Activated naive CD4-positive, alpha-beta T cell treated with anti-CD3 and anti-CD28 coated beads, Interleukin-2, amount 50 U/mL, for 24 hours (primary cell): Measurements from ENCODE around the gene CYB5R3.

Source experiments
- H3K27ac Mint-ChIP-seq: one replicate; pipeline ENCODE4 v1.8.0; 2021; ENCODE audit warnings: mild to moderate bottlenecking, mixed read lengths
- H3K27me3 Mint-ChIP-seq: one replicate; pipeline ENCODE4 v1.8.0; 2021; ENCODE audit warnings: mixed read lengths
- H3K36me3 Mint-ChIP-seq: one replicate; pipeline ENCODE4 v1.8.0; 2021; ENCODE audit warnings: mixed read lengths
- H3K4me1 Mint-ChIP-seq: one replicate; pipeline ENCODE4 v1.8.0; 2021; ENCODE audit warnings: mixed read lengths
- H3K4me3 Mint-ChIP-seq: one replicate; pipeline ENCODE4 v1.8.0; 2021; ENCODE audit warnings: mild to moderate bottlenecking, mixed read lengths
- H3K9me3 Mint-ChIP-seq: one replicate; pipeline ENCODE4 v1.8.0; 2021; ENCODE audit warnings: mixed read lengths

Gene CYB5R3

GRCh38 chr22:42649246-42650099 lies at the start of gene CYB5R3:
CYB5R3 (minus strand) TSS chr22:42649392; CDS start chr22:42649315, 77 bp downstream.
- Mint-ChIP-seq H3K4me3 (peak within 1 kb of the TSS; percentile 96), H3K4me1 (peaks cover 32% of the 10 kb centered on the region), H3K27me3 (no peaks in the 10 kb centered on the region), H3K27ac (peak within 1 kb of the TSS; percentile 99), H3K36me3 (no peaks in the 10 kb centered on the region), H3K9me3 (no peaks in the 10 kb centered on the region)

DNA sequence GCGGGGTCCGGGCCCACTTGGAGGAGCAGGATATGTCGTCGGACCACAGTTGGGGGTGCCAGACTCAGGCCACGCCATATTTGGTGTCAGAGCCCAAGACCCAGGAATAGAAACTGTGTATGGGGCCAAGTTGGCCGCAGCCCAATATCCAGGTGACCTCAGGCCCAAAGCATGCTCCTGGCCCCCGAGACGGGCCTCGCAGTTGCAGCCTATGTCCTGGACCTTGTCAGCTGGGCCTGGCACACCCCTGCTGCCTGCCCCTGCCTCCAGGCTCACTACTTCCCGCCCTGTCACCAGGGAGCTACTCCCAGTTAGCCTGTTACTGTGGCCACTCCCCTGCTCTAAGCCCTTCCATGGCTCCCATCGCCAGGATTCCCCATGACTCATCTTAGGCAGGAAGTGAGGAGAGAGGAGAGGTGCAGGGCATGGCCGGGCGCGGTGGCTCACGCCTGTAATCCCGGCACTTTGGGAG lies 48.4 kb upstream of the CYB5R3 start:
- Mint-ChIP-seq H3K27me3 (no peaks in the 10 kb centered on the region), H3K27ac (no peak overlapping the region), H3K4me1 (no peaks in the 10 kb centered on the region), H3K9me3 (no peaks in the 10 kb centered on the region), H3K4me3 (no peak overlapping the region), H3K36me3 (no peaks in the 10 kb centered on the region)

DNA sequence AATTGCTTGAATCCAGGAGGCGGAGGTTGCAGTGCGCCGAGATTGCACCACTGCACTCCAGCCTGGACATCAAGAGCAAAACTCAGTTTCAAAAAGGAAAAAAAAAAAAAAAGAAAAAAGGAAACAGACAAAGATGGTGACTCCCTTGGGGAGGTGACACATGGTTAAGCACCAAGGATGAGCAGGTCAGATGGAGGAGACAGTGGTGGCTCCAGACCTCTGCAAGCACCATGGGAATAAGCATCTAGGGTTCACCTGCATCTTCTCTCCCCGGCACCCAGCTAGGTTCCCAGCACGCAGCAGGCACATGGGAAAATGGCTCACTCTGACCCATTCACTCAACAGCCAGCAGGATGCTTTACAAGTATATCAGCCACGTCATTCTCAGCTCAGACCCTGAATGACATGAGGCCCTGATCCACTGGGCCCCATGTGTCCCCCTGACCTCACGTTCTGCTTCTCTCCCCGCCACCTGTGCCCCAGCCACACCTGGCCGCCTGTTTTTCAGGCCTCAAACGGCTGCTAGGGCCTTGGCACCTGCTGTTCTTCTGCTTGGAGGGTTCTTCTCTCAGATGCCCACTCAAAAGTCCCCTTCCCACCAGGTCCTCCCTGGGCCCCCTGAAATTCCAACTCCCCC lies 47.3 kb upstream of the CYB5R3 start:
- Mint-ChIP-seq H3K27me3 (no peaks in the 10 kb centered on the region), H3K27ac (no peak overlapping the region), H3K4me3 (no peak overlapping the region), H3K9me3 (no peaks in the 10 kb centered on the region), H3K36me3 (no peaks in the 10 kb centered on the region), H3K4me1 (no peaks in the 10 kb centered on the region)

DNA sequence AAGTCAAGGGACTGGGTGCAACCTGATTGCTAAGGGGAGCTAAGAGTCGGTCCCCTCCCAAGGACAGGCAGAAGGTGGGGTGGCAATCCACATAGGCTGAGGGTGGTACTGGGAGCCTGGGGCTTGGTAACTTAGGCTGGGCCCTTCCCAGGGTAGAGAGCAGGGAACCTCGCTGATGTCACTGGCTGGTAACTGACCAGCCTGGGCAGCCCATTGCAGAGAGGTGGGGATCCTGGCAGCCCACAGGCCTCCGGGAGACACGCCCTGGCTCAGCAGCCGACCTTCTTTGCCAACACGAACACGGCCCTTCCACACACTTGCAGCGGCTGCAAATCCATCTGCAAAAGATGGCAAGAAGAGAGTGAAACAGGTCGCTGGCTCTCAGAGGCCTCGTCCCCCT lies 46.1 kb upstream of the CYB5R3 start:
- Mint-ChIP-seq H3K4me1 (no peaks in the 10 kb centered on the region), H3K9me3 (no peaks in the 10 kb centered on the region)

GRCh38 chr22:42693763-42694683 lies 44.8 kb upstream of the CYB5R3 start:
- Mint-ChIP-seq H3K4me3 (no peak overlapping the region), H3K36me3 (no peaks in the 10 kb centered on the region), H3K9me3 (no peaks in the 10 kb centered on the region), H3K27ac (no peak overlapping the region), H3K27me3 (no peaks in the 10 kb centered on the region), H3K4me1 (no peaks in the 10 kb centered on the region)

More for the DNA sequence above, 46.1 kb upstream of the CYB5R3 start:
- Mint-ChIP-seq H3K27ac (no peak overlapping the region), H3K27me3 (no peaks in the 10 kb centered on the region), H3K36me3 (no peaks in the 10 kb centered on the region), H3K4me3 (no peak overlapping the region)

- H3K4me1 Mint-ChIP-seq = no peaks in the 10 kb centered on the region
- H3K4me3 Mint-ChIP-seq = no peak overlapping the region
- H3K36me3 Mint-ChIP-seq = no peaks in the 10 kb centered on the region
- no peaks in the 10 kb centered on the region for H3K9me3 Mint-ChIP-seq
- no peak overlapping the region for H3K27ac Mint-ChIP-seq
- no peaks in the 10 kb centered on the region for H3K27me3 Mint-ChIP-seq
Observed at GRCh38 chr22:42693055-42693762, 44.0 kb upstream of the CYB5R3 start.

DNA sequence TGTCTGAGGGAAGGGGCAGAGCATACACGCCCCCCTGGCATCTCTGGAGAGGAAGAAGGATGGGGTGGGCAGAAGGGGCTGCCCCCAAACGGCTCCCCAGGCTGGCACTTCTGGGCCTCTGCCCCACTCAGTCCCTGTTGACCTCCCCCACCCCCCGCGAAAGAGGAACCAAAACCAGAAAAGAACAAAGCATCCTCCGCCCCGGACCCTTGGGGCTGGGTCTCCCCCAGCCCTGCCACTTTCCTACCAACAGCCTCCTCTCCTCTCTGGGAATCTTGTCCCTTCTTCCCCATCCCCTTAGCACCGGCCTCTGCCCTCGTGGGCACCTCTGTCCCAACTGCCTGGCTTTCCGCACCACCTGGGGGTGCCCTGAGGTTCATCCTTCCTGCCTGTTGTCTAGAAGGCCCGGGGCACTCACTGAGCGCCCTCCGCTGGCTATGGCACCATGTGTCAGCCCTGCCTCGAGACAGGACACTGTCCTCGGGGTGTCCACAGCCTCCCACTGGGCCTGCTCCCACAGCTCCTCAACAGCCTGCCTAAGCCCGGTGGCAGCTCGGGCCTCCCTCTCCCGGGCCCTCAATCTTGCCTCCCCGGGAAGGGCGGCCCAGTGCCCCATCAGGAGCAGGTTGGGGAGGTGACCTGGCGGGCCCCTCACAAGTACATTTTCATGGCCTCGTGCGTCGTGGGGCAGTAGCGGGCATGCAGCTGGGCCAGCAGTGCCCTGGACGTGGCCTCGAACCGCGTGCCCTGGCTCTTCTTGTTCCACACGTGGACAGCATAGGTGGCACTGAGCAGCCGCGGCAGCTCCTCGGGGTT lies 43.3 kb upstream of the CYB5R3 start:
- Mint-ChIP-seq H3K27ac (no peak overlapping the region), H3K4me3 (no peak overlapping the region), H3K9me3 (no peaks in the 10 kb centered on the region), H3K27me3 (no peaks in the 10 kb centered on the region), H3K4me1 (no peaks in the 10 kb centered on the region), H3K36me3 (no peaks in the 10 kb centered on the region)

DNA sequence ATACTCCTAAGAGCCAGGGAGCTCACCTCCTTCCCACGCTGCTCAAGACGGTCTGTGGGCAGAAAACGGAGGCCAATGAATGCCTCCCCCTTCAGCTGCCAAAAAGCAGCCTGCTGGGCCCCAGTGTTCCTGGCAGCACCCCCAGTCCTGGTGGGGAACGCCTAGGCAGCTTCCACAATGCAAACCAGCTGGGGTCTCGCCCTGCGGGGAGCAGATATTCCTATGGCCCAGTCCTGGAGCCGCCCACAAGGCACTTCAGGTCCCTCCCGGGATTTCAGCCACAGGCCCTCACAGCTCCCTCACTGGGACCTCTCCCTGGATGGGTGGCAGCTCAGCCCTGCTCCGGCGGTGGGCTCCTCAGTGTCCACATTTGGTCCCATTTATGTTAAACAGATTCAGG lies 42.2 kb upstream of the CYB5R3 start:
- Mint-ChIP-seq H3K9me3 (no peaks in the 10 kb centered on the region), H3K4me3 (no peak overlapping the region), H3K27ac (no peak overlapping the region), H3K36me3 (no peaks in the 10 kb centered on the region), H3K4me1 (no peaks in the 10 kb centered on the region), H3K27me3 (no peaks in the 10 kb centered on the region)

DNA sequence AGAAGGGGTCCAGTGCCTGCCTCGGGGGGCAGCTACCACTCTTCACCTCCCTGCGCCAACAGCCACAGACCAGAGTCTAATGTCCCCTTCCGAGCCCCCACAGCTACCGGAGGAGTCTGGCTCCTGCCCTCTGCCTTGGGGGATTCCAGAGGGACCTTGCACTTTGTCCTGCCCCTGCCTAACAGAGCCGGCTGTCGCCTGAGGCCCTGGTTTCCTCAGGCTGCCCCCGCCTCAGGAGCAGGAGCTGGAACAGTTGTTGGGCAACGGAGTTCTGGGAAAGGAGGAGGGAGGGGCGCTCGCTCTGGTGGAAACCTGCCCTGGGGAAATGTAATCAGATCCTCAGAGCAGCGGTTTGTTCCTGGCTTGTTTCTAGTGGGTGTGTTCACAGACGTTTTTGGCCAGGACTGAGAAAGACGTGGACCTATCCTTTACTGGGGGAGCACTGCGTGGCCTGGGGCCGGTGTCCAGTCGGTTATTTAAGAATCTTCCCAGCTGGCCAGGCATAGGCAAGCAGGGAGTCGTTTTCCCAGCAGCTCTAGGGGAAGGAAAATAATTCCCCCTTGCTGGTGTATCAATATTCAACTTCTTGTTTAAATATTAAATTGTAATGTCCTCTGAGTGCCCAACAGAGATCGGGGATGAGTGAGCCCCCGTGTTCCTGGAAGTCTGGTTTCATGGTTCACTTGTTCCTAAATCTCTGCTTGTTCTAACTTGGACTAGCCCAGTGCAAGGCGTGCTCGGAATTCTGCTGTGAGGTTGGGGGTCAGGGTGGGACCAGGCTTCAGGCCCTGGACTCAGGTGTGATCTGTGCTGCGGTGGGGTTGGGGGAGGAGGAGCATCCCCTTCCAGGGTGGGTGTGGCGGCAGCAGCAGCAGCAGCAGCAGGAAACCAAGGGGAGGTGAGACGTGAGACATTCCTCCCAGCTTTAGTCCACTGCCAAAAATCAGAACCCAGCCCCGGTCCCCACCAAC lies 39.3 kb upstream of the CYB5R3 start:
- Mint-ChIP-seq H3K4me3 (no peak overlapping the region), H3K27ac (no peak overlapping the region), H3K27me3 (no peaks in the 10 kb centered on the region), H3K36me3 (no peaks in the 10 kb centered on the region), H3K4me1 (no peaks in the 10 kb centered on the region), H3K9me3 (no peaks in the 10 kb centered on the region)

DNA sequence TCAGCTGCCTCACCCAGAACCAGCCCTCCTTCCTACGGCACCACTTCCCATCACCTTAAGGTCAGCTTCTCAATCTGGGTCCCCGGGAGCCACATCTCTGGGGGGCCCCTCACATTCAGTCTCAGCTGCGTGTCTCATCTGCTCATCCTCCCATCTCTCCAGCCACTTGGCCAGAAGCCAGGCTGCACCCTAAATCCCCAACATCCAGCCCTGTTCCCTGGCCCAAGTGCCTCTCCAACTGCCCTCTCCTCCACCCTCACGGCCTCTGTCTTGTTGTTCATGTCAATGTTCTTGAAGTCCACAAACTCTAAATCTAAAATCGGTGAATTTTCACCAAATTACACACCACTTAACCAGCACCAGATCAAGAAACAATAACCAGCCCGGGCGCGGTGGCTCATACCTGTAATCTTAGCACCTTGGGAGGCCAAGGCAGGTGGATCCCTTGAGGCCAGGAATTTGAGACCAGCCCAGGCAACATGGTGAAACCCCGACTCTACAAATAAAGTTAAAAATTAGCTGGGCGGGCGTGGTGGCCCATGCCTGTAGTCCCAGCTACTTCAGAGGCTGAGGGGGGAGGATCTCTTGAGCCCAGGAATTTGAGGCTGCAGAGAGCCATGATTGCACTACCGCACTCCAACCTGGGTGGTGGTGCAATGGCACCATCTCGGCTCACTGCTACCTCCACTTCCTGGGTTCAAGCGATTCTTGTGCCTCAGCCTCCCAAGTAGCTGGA lies 37.7 kb upstream of the CYB5R3 start:
- no peaks in the 10 kb centered on the region for H3K4me1 Mint-ChIP-seq
- H3K4me3 Mint-ChIP-seq = no peak overlapping the region
- no peaks in the 10 kb centered on the region for H3K36me3 Mint-ChIP-seq
- H3K9me3 Mint-ChIP-seq = no peaks in the 10 kb centered on the region
- H3K27ac Mint-ChIP-seq = no peak overlapping the region
- H3K27me3 Mint-ChIP-seq = no peaks in the 10 kb centered on the region

DNA sequence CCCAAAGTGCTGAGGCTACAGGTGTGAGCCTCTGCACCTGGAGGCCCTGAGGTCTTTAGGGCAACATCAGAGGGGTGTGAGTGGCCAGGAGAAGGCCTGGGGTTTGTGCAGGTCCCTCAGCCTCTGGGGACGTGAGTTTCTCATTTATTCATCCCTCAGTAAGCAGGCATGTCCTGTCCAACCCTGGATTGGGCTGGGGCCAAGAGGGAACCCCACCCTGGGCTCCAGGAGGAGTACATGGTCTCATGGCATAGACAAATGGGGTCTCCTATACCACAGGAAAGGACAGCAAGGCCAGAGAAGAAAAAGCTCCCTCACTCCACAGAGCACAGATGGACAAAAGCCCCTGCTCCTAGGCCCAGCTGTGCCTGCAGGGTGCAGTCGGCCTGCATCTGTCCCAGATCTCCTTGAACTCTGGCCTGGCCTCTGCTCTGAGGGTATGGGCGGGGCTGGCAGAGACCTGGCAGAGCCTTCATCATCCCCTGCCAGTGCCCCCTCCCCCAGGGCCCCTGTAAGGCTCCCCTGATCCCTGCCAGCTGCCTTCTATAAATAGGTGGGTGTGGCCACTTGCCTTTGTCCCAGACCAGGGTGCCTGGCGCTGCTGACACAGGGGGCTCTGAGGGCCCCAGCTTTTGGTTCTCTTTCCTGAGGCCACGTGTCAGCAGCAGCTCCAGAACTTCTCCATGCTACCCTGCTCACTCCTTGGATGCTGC lies 36.9 kb upstream of the CYB5R3 start:
- no peaks in the 10 kb centered on the region for H3K4me1 Mint-ChIP-seq
- H3K4me3 Mint-ChIP-seq = no peak overlapping the region
- H3K27me3 Mint-ChIP-seq = no peaks in the 10 kb centered on the region
- H3K9me3 Mint-ChIP-seq = no peaks in the 10 kb centered on the region
- H3K36me3 Mint-ChIP-seq = no peaks in the 10 kb centered on the region
- no peak overlapping the region for H3K27ac Mint-ChIP-seq

GRCh38 chr22:42684462-42685195 lies 35.4 kb upstream of the CYB5R3 start:
- Mint-ChIP-seq H3K4me3 (no peak overlapping the region), H3K9me3 (no peaks in the 10 kb centered on the region)

More at GRCh38 chr22:42684462-42685195, 35.4 kb upstream of the CYB5R3 start:
- no peaks in the 10 kb centered on the region for H3K4me1 Mint-ChIP-seq
- no peak overlapping the region for H3K27ac Mint-ChIP-seq
- H3K36me3 Mint-ChIP-seq = no peaks in the 10 kb centered on the region
- H3K27me3 Mint-ChIP-seq = no peaks in the 10 kb centered on the region
